ENCODE results near the gene POLR2L. TPM values are rescaled to one million over a fixed set of nuclear protein-coding genes. Genes with fewer than 3 reads are reported as not detected.

POLR2L gene
- total and polyA plus RNA-seq, 2 of the 13 experiments (the other 11 are each of a cell fraction or from before 2014, with no cell fraction given): 104 to 114 TPM

- TF ChIP-seq ZNF556 (CRISPR knock-in tag; IDR thresholded peaks at IDR 0.05; ENCODE audit: borderline replicate concordance) (no peak), ZNF234 (CRISPR knock-in tag; conservative IDR thresholded peaks at IDR 0.05) (no peak), AGO2 (optimal IDR thresholded peaks at IDR 0.05; ENCODE audit: low read depth, low read length) (peak; percentile 37), HIC2 (CRISPR knock-in tag; IDR thresholded peaks at IDR 0.05; ENCODE audit: low read depth) (no peak), DRAP1 (CRISPR knock-in tag; IDR thresholded peaks at IDR 0.05) (no peak)
- ChIA-PET CTCF (ENCODE audit: low intra/inter-chr PET ratio, low total read pairs) (no interaction called here), POLR2A (no interaction called here)
- Histone ChIP-seq H3K36me3 (replicated peaks in 1 of 2; ENCODE audit: control insufficient read depth in 1 of 2, insufficient read depth in 2 of 2, low read length in 2 of 2) (peaks cover 7 to 8% of the 10 kb centered on the region in 2 experiments; a peak in 3 of 5 replicates), H3K4me3 (replicated peaks in 1 of 3; ENCODE audit: insufficient read depth in 1 of 3, low read depth in 2 of 3, low read length in 3 of 3) (no peak overlapping the region), H4K20me1 (ENCODE audit: insufficient read depth, low read length) (no peaks in the 10 kb centered on the region), H3K4me1 (ENCODE audit: insufficient read depth, low read length) (peaks cover 24% of the 10 kb centered on the region), H3K9ac (ENCODE audit: insufficient read depth, low read depth, low read length) (no peak overlapping the region), H3K27me3 (ENCODE audit: control insufficient read depth in 1 of 2, insufficient read depth in 2 of 2, low read length in 2 of 2) (no peaks in the 10 kb centered on the region; a peak in 1 of 5 replicates), H2AFZ (ENCODE audit: low read length) (no peak overlapping the region), H3K27ac (ENCODE audit: extremely low read length, insufficient read depth, low read length) (no peak overlapping the region), H3K9me3 (ENCODE audit: low read length) (no peaks in the 10 kb centered on the region), H3K4me2 (ENCODE audit: low read depth, low read length) (no peak overlapping the region), H3K79me2 (ENCODE audit: insufficient read depth, low read length) (peaks cover 18% of the 10 kb centered on the region)
- in situ Hi-C loops (cut with HindIII; ENCODE audit: extremely low pct_ligation_motif_present, low pct_unique_long_range_greater_than_20kb) (no loop called here), intact Hi-C loops (cut with micrococcal nuclease; ENCODE audit: unreplicated experiment) (no loop called here)
- 92% methylated on average over 9 of the region's 20 CpGs for WGBS (ENCODE audit: low lambda C conversion rate)
- no TSS peak for BruUV-seq (replicated peaks)
- no peak for DNase-seq (ENCODE audit: low spot score)
- FAIRE-seq: no peak
- no peak for ATAC-seq
Observed at GRCh38 chr11:801097-801780, 41.1 kb downstream of the POLR2L start.

GRCh38 chr11:800473-800872 lies 41.9 kb downstream of the POLR2L start:
- Histone ChIP-seq H3K27me3 (ENCODE audit: control insufficient read depth in 1 of 2, insufficient read depth in 2 of 2, low read length in 2 of 2) (no peaks in the 10 kb centered on the region; a peak in 1 of 5 replicates), H3K27ac (ENCODE audit: extremely low read length, insufficient read depth, low read length) (no peak overlapping the region), H3K79me2 (ENCODE audit: insufficient read depth, low read length) (peaks cover 18% of the 10 kb centered on the region), H3K9ac (ENCODE audit: insufficient read depth, low read depth, low read length) (no peak overlapping the region), H3K4me3 (replicated peaks in 1 of 3; ENCODE audit: insufficient read depth in 1 of 3, low read depth in 2 of 3, low read length in 3 of 3) (no peak overlapping the region), H3K4me1 (ENCODE audit: insufficient read depth, low read length) (peaks cover 16% of the 10 kb centered on the region), H4K20me1 (ENCODE audit: insufficient read depth, low read length) (no peaks in the 10 kb centered on the region), H2AFZ (ENCODE audit: low read length) (no peak overlapping the region), H3K4me2 (ENCODE audit: low read depth, low read length) (no peak overlapping the region), H3K9me3 (ENCODE audit: low read length) (no peaks in the 10 kb centered on the region), H3K36me3 (replicated peaks in 1 of 2; ENCODE audit: control insufficient read depth in 1 of 2, insufficient read depth in 2 of 2, low read length in 2 of 2) (peaks cover 7 to 8% of the 10 kb centered on the region in 2 experiments; a peak in 3 of 5 replicates)
- FAIRE-seq (no peak), DNase-seq (ENCODE audit: low spot score) (no peak), ATAC-seq (no peak)
- WGBS (ENCODE audit: low lambda C conversion rate): 90% methylated on average over 27 of the region's 30 CpGs
- ChIA-PET CTCF (ENCODE audit: low intra/inter-chr PET ratio, low total read pairs) (no interaction called here), POLR2A (no interaction called here)
- in situ Hi-C loops (cut with HindIII; ENCODE audit: extremely low pct_ligation_motif_present, low pct_unique_long_range_greater_than_20kb): no loop called here
- intact Hi-C loops (cut with micrococcal nuclease; ENCODE audit: unreplicated experiment): no loop called here
- no TSS peak for BruUV-seq (replicated peaks)
- TF ChIP-seq ZNF646 (CRISPR knock-in tag; IDR thresholded peaks at IDR 0.05): no peak
- TF ChIP-seq MEIS1 (CRISPR knock-in tag; IDR thresholded peaks at IDR 0.05; ENCODE audit: borderline replicate concordance): no peak
- TF ChIP-seq ZNF451 (CRISPR knock-in tag; IDR thresholded peaks at IDR 0.05): no peak
- TF ChIP-seq IRF2 (CRISPR knock-in tag; IDR thresholded peaks at IDR 0.05): no peak
